HG03378 (cell line): ENCODE results near the gene FAM43A.
A peak's percentile ranks its signal among the peaks of the same experiment; 100 is the strongest.

Experiments
- ATAC-seq: cut with Tn5 transposase; IDR thresholded peaks from one replicate; pipeline ENCODE4 v1.9.1; 2021; ENCODE audit warnings: mild to moderate bottlenecking, moderate library complexity; ENCODE audit not compliant: unreplicated experiment

FAM43A gene

GRCh38 chr3:194675081-194675640 is 10.5 kb upstream of the FAM43A start:
- ATAC-seq, result no peak

GRCh38 chr3:194675680-194676079 is 10.0 kb upstream of the FAM43A start:
- ATAC-seq, result no peak

- no peak for ATAC-seq
Measured at GRCh38 chr3:194676471-194676870, 9.2 kb upstream of the FAM43A start.

GRCh38 chr3:194680888-194681615 is 4.6 kb upstream of the FAM43A start:
- no peak for ATAC-seq

GRCh38 chr3:194682189-194682693 is 3.4 kb upstream of the FAM43A start:
- ATAC-seq, result no peak

- no peak for ATAC-seq
Measured at GRCh38 chr3:194682694-194683310, 2.9 kb upstream of the FAM43A start.

- ATAC-seq, result no peak
Measured at GRCh38 chr3:194683380-194683779, 2.3 kb upstream of the FAM43A start.

GRCh38 chr3:194685065-194685717 is 492 bp upstream of the FAM43A start:
- peak; percentile 15 for ATAC-seq

GRCh38 chr3:194686414-194686815 is 732 bp downstream of the FAM43A start:
- ATAC-seq, result no peak

- no peak for ATAC-seq
Measured at GRCh38 chr3:194686816-194687637, 1.3 kb downstream of the FAM43A start.

GRCh38 chr3:194687638-194688199 is 2.0 kb downstream of the FAM43A start:
- no peak for ATAC-seq

GRCh38 chr3:194688200-194688740 is 2.6 kb downstream of the FAM43A start:
- no peak for ATAC-seq

GRCh38 chr3:194688946-194689345 is 3.3 kb downstream of the FAM43A start:
- no peak for ATAC-seq

- no peak for ATAC-seq
Measured at GRCh38 chr3:194689493-194689944, 3.8 kb downstream of the FAM43A start.

- no peak for ATAC-seq
Measured at GRCh38 chr3:194690501-194691372, 5.1 kb downstream of the FAM43A start.

GRCh38 chr3:194691481-194692283 is 6.0 kb downstream of the FAM43A start:
- ATAC-seq, result peak; percentile 70

GRCh38 chr3:194696702-194697101 is 11.0 kb downstream of the FAM43A start:
- ATAC-seq, result no peak

- no peak for ATAC-seq
Measured at GRCh38 chr3:194702545-194702944, 16.9 kb downstream of the FAM43A start.
